ENCODE results near the gene NEK2. TPM values are rescaled to one million over a fixed set of nuclear protein-coding genes. Genes with fewer than 3 reads are reported as not detected.
A peak's percentile ranks its signal among the peaks of the same experiment; 100 is the strongest.

The NEK2 gene
- total and polyA plus RNA-seq, 2 donors (not counting 1 experiment from before 2014, with no cell fraction given): 0.09 TPM; not detected in 1

DNA sequence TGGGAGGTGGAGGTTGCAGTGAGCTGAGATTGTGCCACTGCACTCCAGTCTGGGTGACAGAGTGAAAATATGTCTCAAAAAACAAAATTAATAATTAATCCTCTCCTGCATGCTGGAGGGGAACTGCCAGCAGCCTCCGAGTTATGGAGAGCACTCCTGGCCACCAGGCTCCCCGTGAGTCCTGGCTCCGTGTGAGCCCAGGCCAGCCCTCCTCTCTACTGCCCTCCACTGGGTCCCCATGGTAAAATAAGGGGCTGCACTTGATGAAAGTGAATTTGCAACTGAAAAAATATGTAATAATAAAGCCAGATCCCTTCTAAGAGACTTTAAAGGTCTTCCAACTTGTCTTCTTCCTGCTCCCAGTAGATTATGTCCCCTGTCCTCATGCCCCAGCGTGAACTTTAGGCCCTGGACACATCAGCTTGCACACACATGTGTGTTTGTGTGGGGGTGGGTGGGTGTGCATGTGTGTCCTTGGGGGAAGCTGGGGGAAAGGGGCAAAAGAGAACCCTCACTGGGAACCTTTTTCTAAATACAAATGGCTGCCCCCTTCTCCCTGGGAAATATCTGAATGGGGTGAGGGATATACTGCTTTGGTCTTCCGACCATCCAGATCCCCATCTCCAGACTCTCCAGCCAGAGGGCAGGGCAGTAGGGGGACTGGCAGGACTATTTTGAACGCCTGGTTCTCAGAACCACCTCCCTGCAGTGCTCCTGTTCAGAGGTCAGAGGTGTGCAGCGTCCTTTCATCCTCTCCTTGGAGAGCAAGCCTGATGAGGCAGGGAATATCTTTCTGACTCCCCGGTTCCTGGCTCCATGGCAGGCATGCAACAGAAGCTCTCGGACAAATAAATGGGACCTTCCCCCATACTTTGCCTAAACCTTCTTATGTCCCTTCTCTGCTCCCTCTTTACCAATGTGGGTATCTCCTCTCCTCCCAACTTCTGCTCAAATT is 26.2 kb downstream of the NEK2 start:
- DNase-seq: no peak
- H3K27ac Mint-ChIP-seq: no peak overlapping the region

More for the DNA sequence above, 26.2 kb downstream of the NEK2 start:
- H2AFZ ChIP-seq (ENCODE audit: insufficient read depth, low read depth, low read length, poor library complexity, severe bottlenecking): no peak overlapping the region
- no peak overlapping the region for H3K4me2 ChIP-seq (replicated peaks; ENCODE audit: low read depth, low read length, poor library complexity, severe bottlenecking)
- H3K36me3 ChIP-seq (replicated peaks in 1 of 2; ENCODE audit: control extremely low read depth in 1 of 2, control insufficient read depth in 1 of 2, extremely low read depth in 1 of 2, insufficient read depth in 2 of 2, low read length in 1 of 2): no peaks in the 10 kb centered on the region
- ChIA-PET CTCF (interaction anchor here (1.4 to 3.0 kb wide), 4 partner anchors 9 to 171 kb away, joined by 3 to 12 read pairs (median 4); partner anchors contain the start of gene SLC30A1), POLR2A (no interaction called here)
- H3K27me3 ChIP-seq (replicated peaks in 1 of 4; ENCODE audit: control extremely low read depth in 1 of 4, control insufficient read depth in 3 of 4, insufficient read depth in 4 of 4, low read length in 3 of 4): peaks cover 0 to 6% (median 1%) of the 10 kb centered on the region in 4 experiments
- Mint-ChIP-seq H3K4me3 (no peak overlapping the region), H3K4me1 (no peaks in the 10 kb centered on the region), H3K9me3 (ENCODE audit: insufficient read depth) (no peaks in the 10 kb centered on the region), H3K27me3 (peaks cover 9% of the 10 kb centered on the region)
- ATAC-seq (ENCODE audit: low read depth): peak; percentile 63
- H3K4me1 ChIP-seq (ENCODE audit: control insufficient read depth in 2 of 2, insufficient read depth in 2 of 2, low read length in 2 of 2): no peaks in the 10 kb centered on the region
- H3K9ac ChIP-seq (ENCODE audit: low read length): no peak overlapping the region
- no peak overlapping the region for H3K4me3 ChIP-seq (ENCODE audit: control extremely low read depth in 1 of 5, extremely low read depth in 1 of 5, insufficient read depth in 1 of 5, low read depth in 2 of 5, low read length in 4 of 5)
- H3K9me3 ChIP-seq (ENCODE audit: control extremely low read depth in 1 of 3, control insufficient read depth in 2 of 3, insufficient read depth in 1 of 3, low read length in 2 of 3): no peaks in the 10 kb centered on the region
- H4K20me1 ChIP-seq (ENCODE audit: control insufficient read depth, insufficient read depth, low read length, poor library complexity, severe bottlenecking): no peaks in the 10 kb centered on the region
- WGBS (ENCODE audit: insufficient coverage): 94% methylated on average over 4 of the region's 9 CpGs
- TF ChIP-seq, protein P1, sequence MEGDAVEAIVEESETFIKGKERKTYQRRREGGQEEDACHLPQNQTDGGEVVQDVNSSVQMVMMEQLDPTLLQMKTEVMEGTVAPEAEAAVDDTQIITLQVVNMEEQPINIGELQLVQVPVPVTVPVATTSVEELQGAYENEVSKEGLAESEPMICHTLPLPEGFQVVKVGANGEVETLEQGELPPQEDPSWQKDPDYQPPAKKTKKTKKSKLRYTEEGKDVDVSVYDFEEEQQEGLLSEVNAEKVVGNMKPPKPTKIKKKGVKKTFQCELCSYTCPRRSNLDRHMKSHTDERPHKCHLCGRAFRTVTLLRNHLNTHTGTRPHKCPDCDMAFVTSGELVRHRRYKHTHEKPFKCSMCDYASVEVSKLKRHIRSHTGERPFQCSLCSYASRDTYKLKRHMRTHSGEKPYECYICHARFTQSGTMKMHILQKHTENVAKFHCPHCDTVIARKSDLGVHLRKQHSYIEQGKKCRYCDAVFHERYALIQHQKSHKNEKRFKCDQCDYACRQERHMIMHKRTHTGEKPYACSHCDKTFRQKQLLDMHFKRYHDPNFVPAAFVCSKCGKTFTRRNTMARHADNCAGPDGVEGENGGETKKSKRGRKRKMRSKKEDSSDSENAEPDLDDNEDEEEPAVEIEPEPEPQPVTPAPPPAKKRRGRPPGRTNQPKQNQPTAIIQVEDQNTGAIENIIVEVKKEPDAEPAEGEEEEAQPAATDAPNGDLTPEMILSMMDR (IDR thresholded peaks at IDR 0.05): peak; percentile 56
- TF ChIP-seq EZH2 (IDR thresholded peaks at IDR 0.05; ENCODE audit: borderline replicate concordance, insufficient read depth, low read depth, low read length, poor library complexity, severe bottlenecking): no peak
- intact Hi-C loops (cut with micrococcal nuclease): loop anchor here (1.0 kb wide), 1 partner anchor 72 kb away; no protein-coding TSS in a partner anchor
- no peaks in the 10 kb centered on the region for H3K79me2 ChIP-seq (ENCODE audit: control insufficient read depth, insufficient read depth, low read length)
- H3K27ac ChIP-seq (ENCODE audit: low read length in 2 of 2): no peak overlapping the region

Data from B cell (primary cell).